OCI-LY1 (cell line): ENCODE measurements around the gene NMT1.
A peak's percentile ranks its signal among the peaks of the same experiment; 100 is the strongest.

Source experiments
- H2AFZ ChIP-seq: fragments of 200-600 bp; sonication (generic), shearing (Covaris generic); 2 replicates; pipeline ENCODE4 v1.6.0; 2014; ENCODE audit warnings: antibody characterized with exemption, mild to moderate bottlenecking, low read length
- H3F3A ChIP-seq: fragments of 200-600 bp; sonication (generic), shearing (Covaris generic); 2 replicates; pipeline ENCODE4 v1.6.0; 2014; ENCODE audit warnings: mild to moderate bottlenecking, antibody characterized with exemption, low read length, moderate library complexity; ENCODE audit not compliant: insufficient read depth
- H3K27ac ChIP-seq: fragments of 200-600 bp; sonication (generic); 2 replicates; pipeline ENCODE4 v1.5.1; 2014; ENCODE audit warnings: low read length, mixed run types, mild to moderate bottlenecking, low read depth; ENCODE audit not compliant: poor library complexity, severe bottlenecking
- H3K27me3 ChIP-seq: fragments of 200-600 bp; sonication (generic); 2 replicates; pipeline ENCODE4 v1.6.0; 2014; ENCODE audit warnings: antibody characterized with exemption, mild to moderate bottlenecking, low read length, moderate library complexity; ENCODE audit not compliant: insufficient read depth
- H3K36me3 ChIP-seq: fragments of 200-600 bp; sonication (generic); 2 replicates; pipeline ENCODE4 v1.6.1; 2014; ENCODE audit warnings: mild to moderate bottlenecking, antibody characterized with exemption, low read length, moderate library complexity, mixed read lengths; ENCODE audit not compliant: insufficient read depth
- H3K4me1 ChIP-seq: fragments of 200-600 bp; sonication (generic); 2 replicates; pipeline ENCODE4 v1.5.1; 2014; ENCODE audit warnings: mild to moderate bottlenecking, low read length, moderate library complexity; ENCODE audit not compliant: insufficient read depth, severe bottlenecking
- H3K4me2 ChIP-seq: fragments of 200-600 bp; sonication (generic), shearing (Covaris generic); 2 replicates; pipeline ENCODE4 v1.6.1; 2014; ENCODE audit warnings: low read length
- H3K4me3 ChIP-seq: fragments of 200-600 bp; sonication (generic); 2 replicates; pipeline ENCODE4 v1.5.1; 2014; ENCODE audit warnings: low read length, low read depth, mild to moderate bottlenecking, mixed read lengths; ENCODE audit not compliant: poor library complexity, severe bottlenecking
- H3K79me2 ChIP-seq: fragments of 200-600 bp; shearing (Covaris generic); 2 replicates; pipeline ENCODE4 v1.6.1; 2016; ENCODE audit warnings: mixed run types, low read length, mixed read lengths; ENCODE audit not compliant: insufficient read depth
- H3K9ac ChIP-seq: fragments of 200-600 bp; sonication (generic), shearing (Covaris generic); 2 replicates; pipeline ENCODE4 v1.6.1; 2014; ENCODE audit warnings: mild to moderate bottlenecking, low read length, mixed read lengths
- H3K9me2 ChIP-seq: fragments of 200-600 bp; sonication (generic), shearing (Covaris generic); 2 replicates; pipeline ENCODE4 v1.6.1; 2014; ENCODE audit warnings: low read depth, mild to moderate bottlenecking, low read length, mixed read lengths
- H3K9me3 ChIP-seq: fragments of 200-600 bp; shearing (Covaris generic); 2 replicates; pipeline ENCODE4 v1.6.1; 2014; ENCODE audit warnings: low read length, mixed read lengths
- H4K20me1 ChIP-seq: fragments of 200-600 bp; sonication (generic), shearing (Covaris generic); 2 replicates; pipeline ENCODE4 v1.6.0; 2016; ENCODE audit warnings: mild to moderate bottlenecking, low read length; ENCODE audit not compliant: insufficient read depth
- CTCF ChIP-seq: fragments of 200-600 bp; sonication (generic), shearing (Covaris generic); IDR thresholded peaks from 2 replicates; pipeline ENCODE4 v1.5.1; 2017; ENCODE audit warnings: mild to moderate bottlenecking, antibody characterized with exemption, low read length, moderate library complexity, mixed read lengths
- EZH2 ChIP-seq: fragments of 200-600 bp; sonication (generic), shearing (Covaris generic); IDR thresholded peaks from 2 replicates; pipeline ENCODE4 v1.8.0; 2017; ENCODE audit warnings: borderline replicate concordance, mixed run types, mild to moderate bottlenecking, antibody characterized with exemption, low read length, moderate library complexity, mixed read lengths

The NMT1 gene

GRCh38 chr17:45132572-45133463 lies 71.7 kb downstream of the NMT1 start:
- peak overlapping the region; percentile 92 for H3K4me2 ChIP-seq
- H3K79me2 ChIP-seq = no peaks in the 10 kb centered on the region
- peak overlapping the region; percentile 65 for H3K4me3 ChIP-seq
- TF ChIP-seq EZH2 (no peak), CTCF (peak; percentile 76)
- no peaks in the 10 kb centered on the region for H4K20me1 ChIP-seq
- H3K9me3 ChIP-seq = no peaks in the 10 kb centered on the region
- H3F3A ChIP-seq = no peaks in the 10 kb centered on the region
- peaks cover 17% of the 10 kb centered on the region for H3K4me1 ChIP-seq
- no peaks in the 10 kb centered on the region for H3K9me2 ChIP-seq
- H2AFZ ChIP-seq = no peak overlapping the region
- peak overlapping the region; percentile 51; the same call in 1 of the 2 replicates for H3K9ac ChIP-seq
- H3K27me3 ChIP-seq = no peaks in the 10 kb centered on the region
- no peak overlapping the region for H3K27ac ChIP-seq
- no peaks in the 10 kb centered on the region for H3K36me3 ChIP-seq

- H3K4me1 ChIP-seq = peaks cover 17% of the 10 kb centered on the region
- no peaks in the 10 kb centered on the region for H3K9me2 ChIP-seq
- H3K27ac ChIP-seq = no peak within 1 kb of the TSS
- H4K20me1 ChIP-seq = no peaks in the 10 kb centered on the region
- peak within 1 kb of the TSS; percentile 60 for H3K4me3 ChIP-seq
- no peaks in the 10 kb centered on the region for H3K36me3 ChIP-seq
- H3K27me3 ChIP-seq = no peaks in the 10 kb centered on the region
- H3K79me2 ChIP-seq = no peaks in the 10 kb centered on the region
- no peaks in the 10 kb centered on the region for H3F3A ChIP-seq
- peak within 1 kb of the TSS; percentile 83 for H3K4me2 ChIP-seq
- no peak within 1 kb of the TSS for H2AFZ ChIP-seq
- TF ChIP-seq CTCF (peak; percentile 100), EZH2 (no peak)
- no peaks in the 10 kb centered on the region for H3K9me3 ChIP-seq
- H3K9ac ChIP-seq = peak within 1 kb of the TSS; percentile 60
These were observed 74.3 kb downstream of the NMT1 start, which contains the start of gene ACBD4 for GRCh38 chr17:45135192-45135977. Gene ACBD4 (plus strand): TSS chr17:45135687. CDS start chr17:45136145, 458 bp downstream.

- Histone ChIP-seq H3K4me1 (peaks cover 17% of the 10 kb centered on the region), H3F3A (no peaks in the 10 kb centered on the region), H3K4me3 (peak overlapping the region; percentile 60), H3K4me2 (peak overlapping the region; percentile 83), H3K9me2 (no peaks in the 10 kb centered on the region), H3K27me3 (no peaks in the 10 kb centered on the region), H3K79me2 (no peaks in the 10 kb centered on the region), H3K36me3 (no peaks in the 10 kb centered on the region), H2AFZ (no peak overlapping the region), H3K9ac (peak overlapping the region; percentile 60), H3K27ac (no peak overlapping the region), H3K9me3 (no peaks in the 10 kb centered on the region), H4K20me1 (no peaks in the 10 kb centered on the region)
- no peak for TF ChIP-seq EZH2
- TF ChIP-seq CTCF = no peak
These were observed 75.1 kb downstream of the NMT1 start for GRCh38 chr17:45135978-45136791.
